Superior temporal gyrus (tissue), 1 donor: Measurements from ENCODE around the gene RYR3.

Experiments
- DNase-seq: peaks from one replicate; pipeline ENCODE4 v3.0.0-alpha.2; 2016; ENCODE audit errors: extremely low spot score

Gene RYR3

GRCh38 chr15:33641069-33641468, 330.3 kb downstream of the RYR3 start:
- DNase-seq = no peak

DNA sequence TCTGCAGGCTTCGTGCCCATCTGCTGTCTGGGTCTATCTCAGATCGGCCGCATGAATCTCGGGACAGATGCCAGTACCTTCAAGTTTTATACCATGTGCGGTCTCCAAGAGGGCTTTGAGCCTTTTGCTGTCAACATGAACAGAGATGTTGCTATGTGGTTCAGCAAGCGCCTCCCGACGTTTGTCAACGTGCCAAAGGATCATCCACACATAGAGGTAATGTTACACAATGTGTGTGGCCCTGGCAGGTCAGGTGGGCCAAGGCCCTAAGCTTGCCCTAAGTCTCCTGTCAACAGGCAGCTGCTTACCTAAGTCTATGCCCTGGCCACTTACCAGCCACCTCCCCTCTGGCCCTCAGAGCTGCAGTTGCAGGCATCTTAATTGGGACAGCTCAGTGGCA, 333.5 kb downstream of the RYR3 start:
- no peak for DNase-seq

GRCh38 chr15:33646744-33647143, 336.0 kb downstream of the RYR3 start:
- no peak for DNase-seq

GRCh38 chr15:33649217-33649933, 338.6 kb downstream of the RYR3 start:
- DNase-seq = no peak

DNA sequence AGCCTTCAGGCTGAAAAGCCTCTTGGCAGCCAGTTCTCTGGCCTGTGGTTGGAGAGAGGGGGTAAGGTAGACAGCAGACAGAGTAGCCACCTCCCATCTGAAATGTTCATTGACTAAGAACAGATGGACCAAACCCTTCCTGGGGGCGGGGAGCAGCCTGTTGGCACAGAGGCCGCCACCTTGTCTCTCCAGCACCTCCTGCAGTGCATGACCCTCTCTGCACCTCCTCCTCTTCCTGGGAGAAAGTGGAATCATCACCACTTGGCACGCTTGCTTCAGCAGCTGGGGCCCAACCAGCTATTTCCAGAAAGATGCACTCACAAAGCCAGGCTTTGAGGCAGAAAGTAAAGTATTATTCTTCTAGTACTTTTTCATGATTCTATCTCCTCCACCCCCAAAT, 344.1 kb downstream of the RYR3 start:
- DNase-seq = no peak

DNA sequence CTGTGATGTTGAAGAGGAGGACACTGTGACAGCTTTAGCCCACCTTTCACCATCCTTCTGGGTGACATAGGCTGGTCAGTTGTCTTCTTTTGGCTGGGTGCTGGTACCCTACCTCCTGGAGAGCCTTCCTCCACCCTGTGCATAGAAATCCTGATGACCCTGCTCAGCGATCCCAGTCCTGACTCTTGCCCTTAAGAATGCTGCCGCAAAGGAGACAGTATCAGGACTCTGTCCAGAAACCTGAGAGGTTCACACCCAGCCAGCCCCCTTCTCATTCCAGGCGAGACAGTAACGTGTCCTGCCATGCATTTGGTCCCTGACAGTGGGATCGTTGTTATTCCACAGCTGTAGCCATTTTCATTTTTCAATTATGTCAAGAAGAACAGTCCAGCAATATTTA, 344.7 kb downstream of the RYR3 start:
- DNase-seq = no peak

- no peak for DNase-seq
Observed at GRCh38 chr15:33656168-33656567, 345.4 kb downstream of the RYR3 start.

DNA sequence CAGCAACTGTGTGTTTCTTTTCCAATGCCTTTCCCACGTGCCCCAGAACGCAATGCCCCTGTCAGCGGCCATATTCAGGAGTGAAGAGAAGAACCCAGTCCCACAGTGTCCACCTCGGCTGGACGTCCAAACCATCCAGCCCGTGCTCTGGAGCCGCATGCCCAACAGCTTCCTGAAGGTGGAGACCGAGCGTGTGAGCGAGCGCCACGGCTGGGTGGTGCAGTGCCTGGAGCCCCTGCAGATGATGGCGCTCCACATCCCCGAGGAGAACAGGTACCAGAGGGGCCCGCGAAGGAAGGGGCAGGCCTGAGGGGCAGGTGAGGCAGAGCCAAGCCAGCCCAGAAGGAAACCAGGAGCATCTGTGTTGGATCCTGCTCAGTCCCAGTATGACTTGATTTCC, 349.4 kb downstream of the RYR3 start:
- DNase-seq = no peak

GRCh38 chr15:33662014-33662413, 351.2 kb downstream of the RYR3 start:
- DNase-seq = no peak

DNA sequence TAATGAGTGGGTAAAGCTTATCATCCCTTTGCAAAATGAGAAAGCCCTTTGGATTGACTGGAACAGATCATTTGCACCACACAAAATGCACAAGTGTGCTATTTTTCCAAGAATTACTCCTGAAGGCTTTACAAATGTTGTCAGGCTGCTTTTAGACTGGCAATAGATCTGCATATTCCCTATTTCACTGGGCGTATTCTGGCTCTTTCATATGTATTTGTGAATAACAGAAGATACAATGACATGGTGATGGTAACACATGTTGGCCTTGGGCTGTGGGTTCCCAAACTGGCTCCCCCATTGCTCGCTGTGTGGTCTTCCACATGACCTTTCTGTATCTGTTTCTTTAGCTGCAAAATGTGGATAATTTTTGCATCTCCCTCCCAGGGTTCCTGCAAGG, 354.2 kb downstream of the RYR3 start:
- DNase-seq = no peak

- no peak for DNase-seq
Observed at GRCh38 chr15:33670567-33670966, 359.8 kb downstream of the RYR3 start.

- DNase-seq = no peak
Observed at GRCh38 chr15:33671456-33671855, 360.7 kb downstream of the RYR3 start.

- peak; percentile 56 for DNase-seq
Observed at GRCh38 chr15:33675246-33675645, 364.5 kb downstream of the RYR3 start.

- DNase-seq = no peak
Observed at GRCh38 chr15:33677238-33677830, 366.6 kb downstream of the RYR3 start.

DNA sequence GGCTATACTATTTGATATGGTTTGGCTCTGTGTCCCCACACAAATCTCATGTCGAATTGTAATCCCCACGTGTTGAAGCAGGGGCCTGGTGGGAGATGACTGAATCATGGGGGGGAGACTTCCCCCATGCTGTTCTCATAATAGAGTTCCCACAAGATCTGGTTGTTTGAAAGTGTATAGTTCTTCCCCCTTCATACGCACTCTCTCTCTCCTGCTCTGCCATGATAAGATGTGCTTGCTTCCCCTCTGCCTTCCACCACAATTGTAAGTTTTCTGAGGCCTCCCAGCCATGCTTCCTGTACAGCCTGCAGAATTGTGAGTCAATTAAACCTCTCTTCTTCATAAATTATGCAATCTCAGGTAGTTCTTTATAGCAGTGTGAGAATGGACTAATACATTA, 367.4 kb downstream of the RYR3 start:
- no peak for DNase-seq

DNA sequence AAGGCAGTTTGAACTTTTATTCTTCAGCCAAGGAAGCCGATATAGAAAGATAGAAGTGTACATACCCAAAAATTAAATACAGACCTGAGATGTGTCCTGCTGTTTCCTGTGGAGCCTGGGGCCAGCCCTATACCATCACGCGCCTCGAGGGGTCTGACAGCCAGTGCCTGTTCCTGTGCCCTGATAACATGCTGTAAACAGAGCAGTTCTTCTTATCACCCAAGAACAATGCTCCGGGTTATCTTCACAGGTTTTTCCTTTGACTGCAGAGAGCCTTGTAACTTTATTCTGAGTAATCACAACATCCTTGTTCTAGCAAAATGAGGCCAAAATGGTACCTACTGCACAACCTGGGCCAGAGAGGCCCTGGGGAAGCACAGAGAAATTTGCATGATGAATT, 367.8 kb downstream of the RYR3 start:
- DNase-seq = no peak

- DNase-seq = no peak
Observed at GRCh38 chr15:33679061-33679460, 368.3 kb downstream of the RYR3 start.

GRCh38 chr15:33680336-33680735, 369.6 kb downstream of the RYR3 start:
- no peak for DNase-seq

GRCh38 chr15:33693166-33693800, 382.5 kb downstream of the RYR3 start:
- DNase-seq = no peak

- no peak for DNase-seq
Observed at GRCh38 chr15:33698126-33698525, 387.4 kb downstream of the RYR3 start.

- DNase-seq = no peak
Observed at GRCh38 chr15:33699145-33699544, 388.4 kb downstream of the RYR3 start.

DNA sequence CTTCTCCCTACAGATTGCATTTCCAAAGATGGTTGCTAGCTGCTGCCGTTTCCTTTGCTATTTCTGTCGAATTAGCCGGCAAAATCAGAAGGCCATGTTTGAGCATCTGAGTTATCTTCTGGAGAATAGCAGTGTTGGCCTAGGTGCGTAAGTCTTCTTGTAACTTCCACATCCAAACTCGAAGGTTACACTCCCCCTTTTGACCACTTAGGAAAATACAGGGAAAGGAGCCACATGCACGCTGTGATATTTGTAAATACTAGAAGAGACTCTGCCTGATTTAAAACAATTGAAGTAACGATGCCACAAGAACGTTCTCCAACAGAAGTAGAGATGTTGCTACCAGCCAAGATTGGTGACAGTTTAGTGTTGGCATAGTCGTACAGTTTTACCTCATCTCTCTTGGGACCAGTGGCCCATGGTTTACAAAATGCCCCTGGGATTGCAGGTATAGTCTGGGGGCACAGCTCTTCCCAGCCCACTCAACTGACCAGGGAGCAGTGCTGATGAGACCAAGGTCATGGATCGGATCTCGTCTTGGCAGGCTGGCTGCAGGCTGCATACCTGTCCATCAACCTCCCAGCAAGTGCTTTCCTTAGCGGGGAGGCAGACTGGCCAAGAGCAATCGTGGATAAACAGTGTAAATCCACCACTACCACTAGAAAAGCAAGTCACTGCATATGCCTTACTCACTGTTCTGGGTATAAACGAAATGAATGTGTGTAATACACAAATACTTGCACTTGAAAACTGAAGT, 389.1 kb downstream of the RYR3 start:
- no peak for DNase-seq
